Measurements from ENCODE around the gene HK1. TPM values are rescaled to one million over a fixed set of nuclear protein-coding genes. Genes with fewer than 3 reads are reported as not detected.
"Not testable (repeated sequence)": the region's sequence is repeated elsewhere in the genome, so short reads cannot be mapped to it uniquely, and the experiment has no call there.

Gene HK1
- total and polyA plus RNA-seq, 7 experiments from 2014 or later = 60.1 to 144 (median 83.8) TPM

DNA sequence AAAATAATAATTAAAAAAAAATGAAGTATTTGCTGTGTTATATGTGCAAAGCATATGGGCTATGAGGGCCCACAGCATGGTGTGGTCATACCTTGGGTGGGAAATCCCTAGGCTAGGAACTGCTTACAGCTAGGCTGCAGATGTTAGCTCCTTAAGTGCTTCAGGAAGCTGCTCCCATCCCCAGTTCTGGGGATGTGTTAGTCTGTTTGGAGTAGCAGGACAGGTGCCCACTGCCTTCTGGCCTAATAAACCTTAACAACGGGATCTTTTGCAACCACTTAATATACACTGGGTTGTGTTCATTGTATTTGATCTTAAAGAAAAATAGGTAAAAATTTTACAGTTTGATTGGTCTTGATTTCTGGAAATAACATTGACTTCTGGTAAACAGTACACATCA, 46.3 kb downstream of the HK1 start:
- Histone ChIP-seq H3K36me3 (ENCODE audit: control insufficient read depth in 2 of 3, insufficient read depth in 3 of 3, low read length in 3 of 3) (no peaks in the 10 kb centered on the region), H3K9me3 (ENCODE audit: control insufficient read depth in 2 of 3, low read length in 3 of 3) (no peaks in the 10 kb centered on the region), H3K4me3 (ENCODE audit: low read length) (no peak overlapping the region), H3K27ac (ENCODE audit: low read depth, low read length) (no peak overlapping the region), H3K4me1 (ENCODE audit: control insufficient read depth in 2 of 2, insufficient read depth in 2 of 2, low read length in 2 of 2) (peaks cover 25 to 37% of the 10 kb centered on the region in 2 donors), H3K27me3 (ENCODE audit: control insufficient read depth in 2 of 2, insufficient read depth in 2 of 2, low read length in 2 of 2) (no peaks in the 10 kb centered on the region)
- POLR2A ChIA-PET = interaction anchor here (0.6 to 2.6 kb wide), 5 partner anchors 8 to 1562 kb away, joined by 3 to 11 read pairs (median 3); no protein-coding TSS in a partner anchor
- Mint-ChIP-seq H3K27me3 (no peaks in the 10 kb centered on the region), H3K9me3 (no peaks in the 10 kb centered on the region), H3K4me1 (peaks cover 39 to 96% (median 76%) of the 10 kb centered on the region in 7 donors), H3K27ac (peak overlapping the region in 8 of 9 donors; percentile 31 to 76 (median 68)), H3K36me3 (peaks cover 0 to 4% (median 0%) of the 10 kb centered on the region in 5 donors), H3K4me3 (peak overlapping the region in 2 of 10 donors; percentile 5 to 48)
- CTCF ChIA-PET = no interaction called here
- ATAC-seq (no peak), DNase-seq (no peak)
- intact Hi-C loops (cut with micrococcal nuclease) = loop anchor here in 1 of 2 donors (10.0 kb wide), 1 partner anchor 1080 kb away; the partner anchor contains the start of gene EIF4EBP2

DNA sequence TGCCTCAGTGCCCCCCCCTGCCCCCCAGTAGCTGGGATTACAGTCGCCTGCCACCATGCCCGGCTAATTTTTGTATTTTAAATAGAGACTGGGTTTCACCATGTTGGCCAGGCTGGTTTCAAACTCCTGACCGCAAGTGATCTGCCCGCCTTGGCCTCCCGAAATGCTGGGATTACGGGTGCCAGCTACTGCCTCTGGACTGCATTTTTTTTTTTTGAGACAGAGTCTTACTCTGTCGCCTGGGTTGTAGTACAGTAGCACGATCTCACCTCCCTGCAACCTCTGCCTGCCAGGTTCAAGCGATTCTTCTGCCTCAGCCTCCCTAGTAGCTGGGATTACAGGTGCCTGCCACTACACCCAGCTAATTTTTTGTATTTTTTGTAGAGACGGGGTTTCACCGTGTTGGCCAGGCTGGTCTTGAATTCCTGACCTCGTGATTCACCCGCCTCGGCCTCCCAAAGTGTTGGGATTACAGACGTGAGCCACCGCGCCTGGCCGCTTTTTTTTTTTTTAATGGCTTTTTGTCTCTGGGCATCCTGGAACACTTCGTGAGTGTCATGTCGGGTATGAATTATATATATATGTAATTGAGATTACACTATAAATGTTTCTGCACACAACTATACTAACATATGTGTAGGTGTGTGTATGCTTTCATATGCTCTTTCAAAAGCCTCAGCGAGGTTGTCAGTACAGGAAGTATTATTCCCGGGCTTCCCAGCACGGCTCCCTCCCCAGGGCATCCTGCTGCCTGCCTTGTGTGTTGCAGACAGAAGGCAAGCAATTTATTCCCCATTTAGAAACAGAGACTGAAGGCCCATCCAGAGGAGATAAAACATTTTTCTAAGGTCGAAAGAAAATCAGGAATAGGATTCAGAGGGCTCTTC, 47.6 kb downstream of the HK1 start:
- Mint-ChIP-seq H3K4me3 (peak overlapping the region in 7 of 10 donors; percentile 46 to 87 (median 60)), H3K4me1 (peaks cover 45 to 96% (median 74%) of the 10 kb centered on the region in 7 donors), H3K27ac (peak overlapping the region in 8 of 9 donors; percentile 1 to 93 (median 88)), H3K36me3 (peaks cover 0 to 10% (median 0%) of the 10 kb centered on the region in 5 donors)
- ChIA-PET POLR2A (interaction anchor here (0.6 kb wide), 1 partner anchor 11 kb away, joined by 3 read pairs; no protein-coding TSS in a partner anchor), CTCF (interaction anchor here (0.6 kb wide), 2 partner anchors 65 to 758 kb away, joined by 3 read pairs; no protein-coding TSS in a partner anchor)
- not testable (repeated sequence) for H3K4me3 ChIP-seq (ENCODE audit: low read length); H3K36me3 ChIP-seq (ENCODE audit: control insufficient read depth in 2 of 3, insufficient read depth in 3 of 3, low read length in 3 of 3); DNase-seq; ATAC-seq; H3K9me3 Mint-ChIP-seq; H3K9me3 ChIP-seq (ENCODE audit: control insufficient read depth in 2 of 3, low read length in 3 of 3); H3K27me3 ChIP-seq (ENCODE audit: control insufficient read depth in 2 of 2, insufficient read depth in 2 of 2, low read length in 2 of 2); H3K27me3 Mint-ChIP-seq
- H3K4me1 ChIP-seq (ENCODE audit: control insufficient read depth in 2 of 2, insufficient read depth in 2 of 2, low read length in 2 of 2) = peaks cover 16 to 24% of the 10 kb centered on the region in 2 donors
- peak overlapping the region; percentile 35 for H3K27ac ChIP-seq (ENCODE audit: low read depth, low read length)
- intact Hi-C loops (cut with micrococcal nuclease) = loop anchor here (2.0 to 10.0 kb wide), 2 partner anchors 19 to 1079 kb away; partner anchors contain the start of gene EIF4EBP2 (in 1 of the 2)

DNA sequence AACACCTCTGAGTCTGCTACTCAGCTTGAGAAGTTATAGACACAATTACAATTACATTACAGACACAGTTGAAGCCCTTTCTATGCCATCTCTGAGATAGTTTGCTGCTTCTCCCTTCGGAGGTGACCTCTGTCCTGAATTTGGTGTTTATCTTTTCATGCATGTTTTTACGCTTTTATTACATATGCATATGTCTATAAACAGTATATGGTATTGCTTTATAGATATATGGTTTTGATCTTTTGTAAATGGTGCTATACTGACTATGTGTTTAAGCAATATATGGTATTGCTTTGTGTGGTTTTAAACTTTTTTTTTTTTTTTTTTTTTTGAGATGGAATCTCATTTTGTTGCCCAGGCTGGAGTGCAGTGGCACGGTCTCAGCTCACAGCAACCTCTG, 48.4 kb downstream of the HK1 start:
- Histone ChIP-seq H3K27me3 (ENCODE audit: control insufficient read depth in 2 of 2, insufficient read depth in 2 of 2, low read length in 2 of 2) (no peaks in the 10 kb centered on the region), H3K4me3 (ENCODE audit: low read length) (no peak overlapping the region), H3K36me3 (ENCODE audit: control insufficient read depth in 2 of 3, insufficient read depth in 3 of 3, low read length in 3 of 3) (peaks cover 0 to 3% (median 0%) of the 10 kb centered on the region in 3 experiments), H3K4me1 (ENCODE audit: control insufficient read depth in 2 of 2, insufficient read depth in 2 of 2, low read length in 2 of 2) (peaks cover 16 to 18% of the 10 kb centered on the region in 2 donors), H3K9me3 (ENCODE audit: control insufficient read depth in 2 of 3, low read length in 3 of 3) (no peaks in the 10 kb centered on the region), H3K27ac (ENCODE audit: low read depth, low read length) (no peak overlapping the region)
- peaks cover 0 to 10% (median 0%) of the 10 kb centered on the region in 5 donors for H3K36me3 Mint-ChIP-seq
- POLR2A ChIA-PET = interaction anchor here (0.6 to 4.0 kb wide), 8 partner anchors 8 to 377 kb away, joined by 3 to 48 read pairs (median 6); no protein-coding TSS in a partner anchor
- no peaks in the 10 kb centered on the region for H3K9me3 Mint-ChIP-seq
- peaks cover 46 to 93% (median 69%) of the 10 kb centered on the region in 7 donors for H3K4me1 Mint-ChIP-seq
- ATAC-seq = no peak
- intact Hi-C loops (cut with micrococcal nuclease) = loop anchor here (1.0 to 10.0 kb wide), 3 partner anchors 9 to 1078 kb away; partner anchors contain the start of gene EIF4EBP2 (in 1 of the 2)
- H3K27ac Mint-ChIP-seq = peak overlapping the region in 8 of 9 donors; percentile 1 to 96 (median 88)
- CTCF ChIA-PET = interaction anchor here (0.7 kb wide), 1 partner anchor 37 kb away, joined by 3 read pairs; no protein-coding TSS in a partner anchor
- H3K4me3 Mint-ChIP-seq = peak overlapping the region in 2 of 10 donors; percentile 23 to 87
- no peak for DNase-seq
- no peaks in the 10 kb centered on the region for H3K27me3 Mint-ChIP-seq

DNA sequence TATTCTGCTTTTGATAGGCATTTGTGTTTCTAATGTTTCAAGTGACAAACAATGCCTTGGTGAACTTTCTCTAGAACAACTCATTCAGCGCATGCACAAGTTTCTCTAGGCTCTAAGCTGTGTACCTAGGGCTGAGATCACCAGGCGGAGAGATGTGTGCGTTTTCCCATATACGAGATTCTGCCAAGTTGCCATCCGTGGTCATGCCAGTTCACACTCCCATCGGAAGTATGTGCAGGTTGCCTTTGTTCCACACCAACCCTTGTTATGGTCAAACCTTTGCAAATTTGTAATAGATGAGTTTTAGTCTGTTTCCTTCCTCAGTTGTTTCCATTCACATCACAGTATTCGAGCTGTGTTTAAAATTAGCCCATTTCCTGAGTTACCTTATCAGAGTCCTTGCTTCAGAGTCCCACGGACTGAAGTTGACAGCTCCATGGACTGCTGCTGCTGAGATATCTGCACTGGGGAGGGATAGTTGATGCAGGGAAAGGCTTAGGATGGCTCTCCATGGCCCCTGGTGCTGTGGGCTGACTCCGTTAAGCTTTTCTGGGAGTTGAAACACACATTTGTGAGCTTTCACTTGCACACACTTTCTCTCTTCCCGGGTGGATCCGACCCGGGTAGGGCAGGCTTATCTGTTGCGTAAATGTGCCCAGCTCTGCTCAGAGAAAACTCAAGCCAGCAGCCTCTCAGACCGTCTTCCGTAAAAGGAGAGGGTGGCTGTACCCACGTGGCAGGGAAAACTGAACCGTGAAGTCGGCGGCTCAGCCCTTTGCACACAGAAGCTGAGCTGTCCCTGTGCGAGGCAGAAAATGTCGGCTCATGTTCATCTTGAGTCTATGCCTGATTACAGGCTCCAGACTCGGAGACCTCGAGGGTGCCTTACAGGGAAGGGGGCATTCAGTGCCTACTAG, 49.4 kb downstream of the HK1 start:
- Histone ChIP-seq H3K36me3 (ENCODE audit: control insufficient read depth in 2 of 3, insufficient read depth in 3 of 3, low read length in 3 of 3) (peaks cover 0 to 3% (median 0%) of the 10 kb centered on the region in 3 experiments), H3K4me1 (ENCODE audit: control insufficient read depth in 2 of 2, insufficient read depth in 2 of 2, low read length in 2 of 2) (peaks cover 16 to 18% of the 10 kb centered on the region in 2 donors), H3K27ac (ENCODE audit: low read depth, low read length) (peak overlapping the region; percentile 65), H3K27me3 (ENCODE audit: control insufficient read depth in 2 of 2, insufficient read depth in 2 of 2, low read length in 2 of 2) (no peaks in the 10 kb centered on the region), H3K9me3 (ENCODE audit: control insufficient read depth in 2 of 3, low read length in 3 of 3) (no peaks in the 10 kb centered on the region), H3K4me3 (ENCODE audit: low read length) (peak overlapping the region; percentile 32)
- Mint-ChIP-seq H3K27me3 (no peaks in the 10 kb centered on the region), H3K36me3 (peaks cover 0 to 10% (median 0%) of the 10 kb centered on the region in 5 donors), H3K27ac (peak overlapping the region; percentile 68 to 96 (median 89)), H3K4me1 (peaks cover 46 to 93% (median 73%) of the 10 kb centered on the region in 7 donors), H3K4me3 (peak overlapping the region; percentile 76 to 90 (median 82)), H3K9me3 (no peaks in the 10 kb centered on the region)
- peak in 5 of 9 donors; percentile 30 to 42 (median 35) for DNase-seq
- ChIA-PET POLR2A (interaction anchor here (0.6 to 4.0 kb wide), 15 partner anchors 9 to 789 kb away, joined by 3 to 48 read pairs (median 4); no protein-coding TSS in a partner anchor), CTCF (interaction anchor here (0.6 to 1.0 kb wide), 6 partner anchors 9 to 78 kb away, joined by 3 to 4 read pairs (median 3); no protein-coding TSS in a partner anchor)
- peak; percentile 90 for ATAC-seq
- intact Hi-C loops (cut with micrococcal nuclease) = loop anchor here (1.0 to 10.0 kb wide), 6 partner anchors 8 to 1077 kb away; partner anchors contain the start of gene EIF4EBP2 (in 1 of the 2)

DNA sequence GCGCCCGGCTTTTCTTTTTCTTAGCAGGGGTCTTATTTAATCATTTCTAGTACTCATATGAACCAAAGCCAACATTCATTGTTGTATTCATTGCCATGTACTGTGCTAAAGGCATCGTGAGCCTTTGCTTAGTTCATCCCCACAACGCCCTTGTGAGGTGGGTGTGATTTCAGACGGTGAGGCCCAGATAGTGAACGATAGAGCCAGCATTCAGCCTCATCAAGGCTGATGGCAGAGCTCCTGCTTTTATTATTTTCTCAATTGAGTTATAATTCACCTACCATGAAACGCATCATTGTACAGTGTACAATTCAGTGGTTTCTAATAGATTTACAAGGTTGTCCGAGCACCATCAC, 50.1 kb downstream of the HK1 start:
- no peaks in the 10 kb centered on the region for H3K9me3 Mint-ChIP-seq
- H3K27me3 Mint-ChIP-seq = no peaks in the 10 kb centered on the region
- peaks cover 43 to 93% (median 77%) of the 10 kb centered on the region in 7 donors for H3K4me1 Mint-ChIP-seq
- H3K27ac ChIP-seq (ENCODE audit: low read depth, low read length) = peak overlapping the region; percentile 65
- H3K4me3 ChIP-seq (ENCODE audit: low read length) = peak overlapping the region; percentile 32
- POLR2A ChIA-PET = interaction anchor here (1.1 to 4.0 kb wide), 10 partner anchors 9 to 36 kb away, joined by 3 to 48 read pairs (median 5); no protein-coding TSS in a partner anchor
- no peaks in the 10 kb centered on the region for H3K27me3 ChIP-seq (ENCODE audit: control insufficient read depth in 2 of 2, insufficient read depth in 2 of 2, low read length in 2 of 2)
- H3K4me3 Mint-ChIP-seq = peak overlapping the region; percentile 76 to 90 (median 82)
- peak; percentile 40 for ATAC-seq
- DNase-seq = no peak
- intact Hi-C loops (cut with micrococcal nuclease) = loop anchor here (1.0 to 10.0 kb wide), 4 partner anchors 9 to 1076 kb away; partner anchors contain the start of gene EIF4EBP2 (in 1 of the 2)
- peaks cover 16 to 21% of the 10 kb centered on the region in 2 donors for H3K4me1 ChIP-seq (ENCODE audit: control insufficient read depth in 2 of 2, insufficient read depth in 2 of 2, low read length in 2 of 2)
- H3K9me3 ChIP-seq (ENCODE audit: control insufficient read depth in 2 of 3, low read length in 3 of 3) = no peaks in the 10 kb centered on the region
- peak overlapping the region; percentile 68 to 96 (median 89) for H3K27ac Mint-ChIP-seq
- H3K36me3 Mint-ChIP-seq = peaks cover 0 to 10% (median 0%) of the 10 kb centered on the region in 5 donors
- H3K36me3 ChIP-seq (ENCODE audit: control insufficient read depth in 2 of 3, insufficient read depth in 3 of 3, low read length in 3 of 3) = peaks cover 0 to 3% (median 0%) of the 10 kb centered on the region in 3 experiments
- CTCF ChIA-PET = interaction anchor here (0.6 to 1.0 kb wide), 3 partner anchors 11 to 54 kb away, joined by 3 to 4 read pairs (median 3); no protein-coding TSS in a partner anchor

Data from naive thymus-derived CD4-positive, alpha-beta T cell (primary cell).